BLaER1 treated with 17β-estradiol and CSF1 and Interleukin-3, amounts not matched to agents 10 nM and 100 nM (cell line): ENCODE results near the gene CCDC33.

Experiments
- H3K27ac ChIP-seq, 11 experiments: shearing (Covaris generic); formaldehyde crosslinking; 2 replicates each; pipeline ENCODE4 v1.8.1; 2022
- H3K27me3 ChIP-seq, 11 experiments: shearing (Covaris generic); formaldehyde crosslinking; 2 replicates each; pipeline ENCODE4 v1.8.1; 2022
- H3K36me3 ChIP-seq, 11 experiments: shearing (Covaris generic); formaldehyde crosslinking; 2 replicates each; pipeline ENCODE4 v1.8.1; 2022
- H3K4me1 ChIP-seq, 10 experiments: shearing (Covaris generic); formaldehyde crosslinking; 2 replicates each; pipeline ENCODE4 v1.8.1; 2022
- H3K4me2 ChIP-seq, 11 experiments: shearing (Covaris generic); formaldehyde crosslinking; 2 replicates each; pipeline ENCODE4 v1.8.1; 2022
- H3K4me3 ChIP-seq, 10 experiments: shearing (Covaris generic); formaldehyde crosslinking; 2 replicates each; pipeline ENCODE4 v1.8.1; 2022
- H3K9ac ChIP-seq, 11 experiments: shearing (Covaris generic); formaldehyde crosslinking; 2 replicates each; pipeline ENCODE4 v1.8.1; 2022
- H3K9me3 ChIP-seq, 11 experiments: shearing (Covaris generic); formaldehyde crosslinking; replicated peaks in 1 of 11; 2 replicates each; pipeline ENCODE4 v1.8.1; 2022
- H4K20me1 ChIP-seq, 11 experiments: shearing (Covaris generic); formaldehyde crosslinking; 2 replicates each; pipeline ENCODE4 v1.8.1; 2022
- Cebpa-rat ChIP-seq, 11 experiments: shearing (Covaris generic); IDR thresholded peaks; 2 replicates each; pipeline ENCODE4 v1.8.1; 2022

The CCDC33 gene

GRCh38 chr15:74211656-74212055 is 24.5 kb upstream of the CCDC33 start:
- no peak overlapping the region for H3K4me2 ChIP-seq
- no peak overlapping the region for H3K4me3 ChIP-seq
- no peak overlapping the region for H3K27ac ChIP-seq
- TF ChIP-seq Cebpa-rat (IDR thresholded peaks at IDR 0.05), result no peak
- no peaks in the 10 kb centered on the region for H3K36me3 ChIP-seq
- peaks cover 8 to 33% (median 23%) of the 10 kb centered on the region in 10 experiments; a peak in 18 of 20 replicates for H3K4me1 ChIP-seq
- peaks cover 0 to 7% (median 0%) of the 10 kb centered on the region in 11 experiments; a peak in 2 of 22 replicates for H4K20me1 ChIP-seq
- H3K9ac ChIP-seq, result no peak overlapping the region
- no peaks in the 10 kb centered on the region for H3K9me3 ChIP-seq
- H3K27me3 ChIP-seq, result no peaks in the 10 kb centered on the region

DNA sequence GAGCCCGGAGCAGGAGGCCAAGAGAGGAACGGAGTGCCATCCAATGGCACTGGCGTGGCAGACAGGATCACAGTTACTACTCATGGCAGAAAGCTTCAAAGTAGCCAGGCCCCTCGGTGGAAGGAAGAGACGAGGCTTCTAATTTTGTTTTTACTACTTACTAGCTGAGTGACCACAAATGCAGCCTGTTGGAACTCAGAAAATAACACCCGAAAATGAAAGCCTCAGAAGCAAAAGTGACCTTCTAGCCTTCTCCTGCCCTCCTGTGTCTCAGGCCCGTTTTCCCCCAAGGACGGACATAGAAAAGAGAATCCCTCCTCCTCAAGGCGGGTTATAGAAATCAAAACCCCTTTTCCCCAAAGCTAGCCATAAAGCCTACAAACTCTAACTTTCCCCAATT is 23.6 kb upstream of the CCDC33 start:
- no peaks in the 10 kb centered on the region for H3K27me3 ChIP-seq
- peak overlapping the region in 2 of 11 experiments; percentile 1 to 6; a peak in 1 of 22 replicates for H3K4me2 ChIP-seq
- H3K4me1 ChIP-seq, result peaks cover 8 to 33% (median 23%) of the 10 kb centered on the region in 10 experiments; a peak in 18 of 20 replicates

GRCh38 chr15:74213858-74214284 is 22.3 kb upstream of the CCDC33 start:
- H3K27me3 ChIP-seq, result no peaks in the 10 kb centered on the region
- 0 out of 22 replicates have a peak, but pooled peaks cover 0 to 4% (median 0%) of the 10 kb centered on the region in 11 experiments for H4K20me1 ChIP-seq
- no peaks in the 10 kb centered on the region for H3K36me3 ChIP-seq
- H3K4me3 ChIP-seq, result no peak overlapping the region
- TF ChIP-seq Cebpa-rat (IDR thresholded peaks at IDR 0.05), result no peak
- no peaks in the 10 kb centered on the region for H3K9me3 ChIP-seq
- peaks cover 8 to 33% (median 23%) of the 10 kb centered on the region in 10 experiments; a peak in 18 of 20 replicates for H3K4me1 ChIP-seq
- peak overlapping the region in 4 of 11 experiments; percentile 12 to 43 (median 20); a peak in 5 of 22 replicates for H3K27ac ChIP-seq
- peak overlapping the region in 10 of 11 experiments; percentile 16 to 81 (median 58); a peak in 18 of 22 replicates for H3K4me2 ChIP-seq
- H3K9ac ChIP-seq, result peak overlapping the region in 1 of 11 experiments; percentile 50; a peak in 2 of 22 replicates

More for the DNA sequence above, 23.6 kb upstream of the CCDC33 start:
- Histone ChIP-seq H3K27ac (no peak overlapping the region), H3K9ac (no peak overlapping the region), H3K9me3 (no peaks in the 10 kb centered on the region), H4K20me1 (no peaks in the 10 kb centered on the region; a peak in 1 of 22 replicates), H3K36me3 (no peaks in the 10 kb centered on the region), H3K4me3 (no peak overlapping the region)
- TF ChIP-seq Cebpa-rat (IDR thresholded peaks at IDR 0.05), result no peak

DNA sequence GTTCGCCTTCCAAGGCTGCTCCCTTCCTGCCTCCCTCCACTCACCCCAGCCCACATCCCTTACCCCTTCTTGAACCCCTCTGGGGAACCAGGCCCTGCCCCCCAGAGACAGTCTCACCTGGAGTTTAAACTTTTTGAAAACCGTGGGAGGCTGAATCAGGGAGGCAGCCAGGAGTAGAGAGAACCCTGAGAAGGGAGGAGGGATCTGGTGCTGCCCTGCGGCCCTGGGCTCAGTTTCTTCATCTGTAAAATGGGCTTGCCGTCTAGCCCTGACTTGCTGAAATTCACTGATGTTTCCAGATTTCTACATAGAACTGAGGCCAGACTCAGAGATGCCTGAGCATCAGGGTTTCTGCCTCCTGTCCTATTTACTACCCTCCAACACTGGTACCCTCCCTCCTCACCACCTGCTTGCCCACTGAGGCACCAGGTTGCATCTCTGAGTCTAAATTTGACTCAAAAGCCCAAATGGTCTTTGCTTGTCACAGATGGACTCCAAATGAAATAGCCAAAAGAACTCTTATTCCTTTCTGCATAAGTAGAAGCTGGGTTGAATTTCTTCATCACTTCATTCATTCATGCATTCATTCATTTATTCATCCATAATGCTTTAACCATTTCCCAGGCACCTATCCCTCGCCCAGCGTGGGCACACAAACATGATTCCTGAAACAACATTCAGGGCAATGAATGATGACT is 21.7 kb upstream of the CCDC33 start:
- H3K4me2 ChIP-seq, result peak overlapping the region in 10 of 11 experiments; percentile 16 to 81 (median 58); a peak in 18 of 22 replicates
- H3K9ac ChIP-seq, result peak overlapping the region in 1 of 11 experiments; percentile 50; a peak in 2 of 22 replicates
- no peak for TF ChIP-seq Cebpa-rat (IDR thresholded peaks at IDR 0.05)
- no peak overlapping the region for H3K4me3 ChIP-seq
- no peaks in the 10 kb centered on the region for H3K36me3 ChIP-seq
- H3K9me3 ChIP-seq, result no peaks in the 10 kb centered on the region
- no peaks in the 10 kb centered on the region for H3K27me3 ChIP-seq
- H3K4me1 ChIP-seq, result peaks cover 8 to 33% (median 22%) of the 10 kb centered on the region in 10 experiments; a peak in 18 of 20 replicates
- peak overlapping the region in 4 of 11 experiments; percentile 12 to 43 (median 20); a peak in 6 of 22 replicates for H3K27ac ChIP-seq
- 0 out of 22 replicates have a peak, but pooled peaks cover 0 to 10% (median 0%) of the 10 kb centered on the region in 11 experiments for H4K20me1 ChIP-seq

- H3K36me3 ChIP-seq, result no peaks in the 10 kb centered on the region
- no peak overlapping the region for H3K4me2 ChIP-seq
- H3K9ac ChIP-seq, result no peak overlapping the region
- H3K4me1 ChIP-seq, result peaks cover 8 to 33% (median 22%) of the 10 kb centered on the region in 10 experiments; a peak in 18 of 20 replicates
- no peak for TF ChIP-seq Cebpa-rat (IDR thresholded peaks at IDR 0.05)
- H3K27me3 ChIP-seq, result 0 out of 22 replicates have a peak, but pooled peaks cover 0 to 6% (median 0%) of the 10 kb centered on the region in 11 experiments
- no peak overlapping the region for H3K4me3 ChIP-seq
- H3K27ac ChIP-seq, result no peak overlapping the region
- no peaks in the 10 kb centered on the region for H3K9me3 ChIP-seq
- H4K20me1 ChIP-seq, result 0 out of 22 replicates have a peak, but pooled peaks cover 0 to 10% (median 0%) of the 10 kb centered on the region in 11 experiments
These were observed 20.2 kb upstream of the CCDC33 start for GRCh38 chr15:74215958-74216357.

- Histone ChIP-seq H3K36me3 (no peaks in the 10 kb centered on the region), H3K4me1 (peaks cover 8 to 33% (median 22%) of the 10 kb centered on the region in 10 experiments; a peak in 18 of 20 replicates), H3K27ac (no peak overlapping the region), H3K4me3 (no peak overlapping the region), H4K20me1 (peaks cover 0 to 16% (median 0%) of the 10 kb centered on the region in 11 experiments; a peak in 1 of 22 replicates), H3K4me2 (no peak overlapping the region), H3K9me3 (no peaks in the 10 kb centered on the region), H3K9ac (no peak overlapping the region), H3K27me3 (peaks cover 0 to 9% (median 4%) of the 10 kb centered on the region in 11 experiments; a peak in 9 of 22 replicates)
- no peak for TF ChIP-seq Cebpa-rat (IDR thresholded peaks at IDR 0.05)
These were observed 19.2 kb upstream of the CCDC33 start for GRCh38 chr15:74216949-74217348.

- Histone ChIP-seq H3K4me2 (no peak overlapping the region), H3K4me3 (no peak overlapping the region), H3K27ac (no peak overlapping the region), H3K4me1 (peaks cover 8 to 27% (median 22%) of the 10 kb centered on the region in 10 experiments; a peak in 18 of 20 replicates), H3K27me3 (peaks cover 0 to 16% (median 8%) of the 10 kb centered on the region in 11 experiments; a peak in 12 of 22 replicates), H4K20me1 (peaks cover 0 to 18% (median 0%) of the 10 kb centered on the region in 11 experiments; a peak in 1 of 22 replicates), H3K36me3 (no peaks in the 10 kb centered on the region), H3K9me3 (no peaks in the 10 kb centered on the region), H3K9ac (no peak overlapping the region)
- TF ChIP-seq Cebpa-rat (IDR thresholded peaks at IDR 0.05), result no peak
These were observed 17.9 kb upstream of the CCDC33 start for GRCh38 chr15:74217907-74218885.

DNA sequence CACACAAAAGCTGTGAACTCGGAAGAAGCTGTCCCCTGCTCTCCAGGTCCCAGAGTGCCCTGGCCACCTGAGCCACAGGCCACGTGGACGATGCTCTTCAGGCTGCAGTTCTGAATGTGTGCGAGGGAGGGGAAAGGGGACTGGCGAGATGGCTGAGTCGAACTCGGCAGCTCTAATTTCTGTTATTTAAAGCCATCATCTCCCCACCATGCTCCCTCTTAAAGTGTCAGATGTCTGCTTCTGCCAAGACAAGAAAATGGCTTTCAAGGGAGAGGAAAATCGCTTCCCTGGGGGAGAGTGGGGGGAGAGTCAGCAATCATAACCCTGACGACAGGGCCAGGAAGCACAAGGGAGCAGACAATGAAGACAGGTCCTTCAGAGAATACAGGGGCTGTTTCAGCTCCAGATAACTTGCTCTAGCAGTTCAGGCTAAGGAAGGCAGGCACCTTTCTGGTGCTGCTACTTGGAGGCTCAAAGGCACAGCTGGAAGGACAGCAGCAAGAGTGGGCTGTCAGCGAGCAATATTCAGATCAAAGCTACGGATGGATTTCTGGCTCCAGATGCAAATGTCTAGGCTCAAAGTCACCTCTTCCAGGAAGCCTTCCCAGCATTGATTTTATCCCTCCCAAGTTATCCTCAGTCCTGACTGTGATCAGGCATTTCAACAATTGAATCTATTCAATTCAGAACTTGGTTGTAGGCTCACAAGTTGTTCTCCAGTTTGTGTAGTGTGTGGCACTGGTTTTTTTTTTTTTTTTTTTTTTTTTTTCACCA is 15.5 kb upstream of the CCDC33 start:
- Histone ChIP-seq H3K4me1 (peaks cover 0 to 4% (median under 1%) of the 10 kb centered on the region in 10 experiments; a peak in 3 of 20 replicates), H3K27ac (no peak overlapping the region), H3K4me3 (no peak overlapping the region), H4K20me1 (peaks cover 0 to 18% (median 0%) of the 10 kb centered on the region in 11 experiments; a peak in 2 of 22 replicates), H3K4me2 (no peak overlapping the region), H3K36me3 (no peaks in the 10 kb centered on the region), H3K27me3 (peaks cover 0 to 16% (median 8%) of the 10 kb centered on the region in 11 experiments; a peak in 12 of 22 replicates), H3K9me3 (no peaks in the 10 kb centered on the region), H3K9ac (no peak overlapping the region)
- no peak for TF ChIP-seq Cebpa-rat (IDR thresholded peaks at IDR 0.05)
